NCI-H345 treated with DMSO at 0.1 percent for 48 hours (cell line): ENCODE data around the gene ZNF804A.

Source experiments
- DNase-seq: peaks from one replicate; lab custom pipeline; 2025; ENCODE audit not compliant: unreplicated experiment; lab: John Stamatoyannopoulos, UW

The ZNF804A gene

DNA sequence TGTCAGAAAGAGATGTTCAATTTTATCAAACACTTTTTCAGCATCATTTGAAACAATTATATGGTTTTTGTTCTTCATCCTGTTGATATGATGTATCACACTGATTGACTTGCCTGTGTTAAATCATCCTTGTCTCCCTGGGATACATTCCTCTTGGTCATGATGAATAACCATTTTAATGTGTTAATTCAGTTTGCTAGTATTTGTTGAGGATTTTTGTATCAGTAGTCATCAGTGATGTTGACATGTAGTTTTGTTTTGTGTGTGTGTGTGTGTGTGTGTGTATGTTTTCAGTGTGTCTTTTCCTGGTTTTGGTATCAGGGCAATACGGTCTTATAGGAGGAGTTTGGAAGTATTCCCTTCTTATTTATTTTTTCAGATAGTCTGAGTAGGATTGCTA, 325.4 kb downstream of the ZNF804A start:
- no peak for DNase-seq

DNA sequence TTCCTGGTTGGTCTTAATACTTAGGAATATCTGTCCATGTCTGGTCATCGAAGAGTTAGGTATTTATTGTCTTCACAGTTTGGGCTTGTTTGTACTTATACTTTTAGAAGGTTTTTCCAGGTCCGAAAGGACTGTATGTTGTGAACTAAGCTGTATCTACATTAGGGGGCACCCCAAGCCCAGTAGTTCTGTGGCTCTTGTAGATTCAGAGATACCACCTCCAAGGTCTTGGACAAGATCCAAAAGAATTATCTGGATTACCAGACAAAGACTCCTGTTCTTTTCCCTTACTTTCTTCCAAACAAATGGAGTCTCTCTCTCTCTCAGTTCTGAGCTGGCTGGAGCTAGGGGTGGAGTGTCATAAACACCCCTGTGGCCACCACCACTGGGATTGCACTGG, 328.7 kb downstream of the ZNF804A start:
- DNase-seq = no peak

DNA sequence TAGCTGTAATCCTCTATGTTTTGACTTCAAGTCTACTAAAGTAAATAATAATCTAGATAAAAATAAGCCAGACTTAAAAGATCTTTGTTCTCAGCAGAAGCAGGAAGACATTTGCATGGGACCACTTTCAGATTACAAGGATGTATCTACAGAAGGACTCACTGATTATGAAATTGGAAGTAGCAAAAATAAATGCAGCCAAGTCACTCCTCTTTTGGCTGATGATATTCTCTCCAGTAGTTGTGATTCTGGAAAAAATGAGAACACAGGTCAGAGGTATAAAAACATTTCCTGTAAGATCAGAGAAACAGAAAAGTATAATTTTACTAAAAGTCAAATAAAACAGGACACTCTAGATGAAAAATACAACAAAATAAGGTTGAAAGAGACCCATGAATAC, 338.4 kb downstream of the ZNF804A start:
- DNase-seq = no peak

DNA sequence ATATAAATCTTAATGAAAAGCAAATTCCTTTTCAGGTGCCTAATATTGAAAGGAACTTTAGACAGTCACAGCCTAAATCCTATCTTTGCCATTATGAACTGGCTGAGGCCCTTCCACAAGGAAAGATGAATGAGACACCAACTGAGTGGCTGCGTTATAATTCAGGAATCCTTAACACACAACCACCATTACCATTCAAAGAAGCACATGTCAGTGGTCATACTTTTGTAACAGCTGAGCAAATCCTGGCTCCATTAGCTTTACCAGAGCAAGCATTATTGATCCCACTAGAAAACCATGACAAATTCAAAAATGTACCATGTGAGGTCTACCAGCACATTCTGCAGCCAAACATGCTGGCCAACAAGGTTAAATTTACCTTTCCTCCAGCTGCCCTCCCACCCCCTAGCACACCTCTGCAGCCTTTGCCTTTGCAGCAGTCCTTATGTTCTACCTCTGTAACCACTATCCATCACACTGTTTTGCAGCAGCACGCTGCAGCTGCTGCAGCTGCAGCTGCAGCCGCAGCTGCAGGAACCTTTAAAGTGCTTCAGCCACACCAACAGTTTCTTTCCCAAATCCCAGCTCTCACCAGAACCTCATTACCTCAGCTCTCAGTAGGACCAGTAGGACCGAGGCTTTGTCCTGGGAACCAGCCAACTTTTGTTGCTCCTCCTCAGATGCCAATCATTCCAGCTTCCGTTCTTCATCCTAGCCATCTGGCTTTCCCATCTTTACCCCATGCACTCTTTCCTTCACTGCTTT, 340.1 kb downstream of the ZNF804A start:
- no peak for DNase-seq

GRCh38 chr2:184945326-184945725, 347.0 kb downstream of the ZNF804A start:
- DNase-seq = no peak

GRCh38 chr2:184945824-184946223, 347.5 kb downstream of the ZNF804A start:
- no peak for DNase-seq

DNA sequence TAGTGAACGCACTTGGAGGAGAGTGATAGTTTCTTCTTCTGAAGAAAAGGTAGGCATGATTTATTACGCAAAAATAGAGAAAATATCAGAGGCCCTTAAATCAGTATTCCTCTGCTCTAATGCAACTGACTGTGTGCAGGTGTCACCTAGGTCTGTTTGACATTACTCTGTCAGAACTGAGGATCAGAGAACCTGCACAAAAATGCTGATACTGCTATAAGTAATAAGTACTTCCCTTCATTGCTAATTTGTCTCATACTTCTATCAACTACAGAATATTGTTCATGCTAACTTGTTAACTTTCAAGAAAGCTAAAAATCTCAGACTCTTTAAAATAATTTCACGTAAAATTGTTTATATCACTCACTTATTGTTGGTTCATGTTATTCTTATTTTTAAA, 358.5 kb downstream of the ZNF804A start:
- DNase-seq = no peak

DNA sequence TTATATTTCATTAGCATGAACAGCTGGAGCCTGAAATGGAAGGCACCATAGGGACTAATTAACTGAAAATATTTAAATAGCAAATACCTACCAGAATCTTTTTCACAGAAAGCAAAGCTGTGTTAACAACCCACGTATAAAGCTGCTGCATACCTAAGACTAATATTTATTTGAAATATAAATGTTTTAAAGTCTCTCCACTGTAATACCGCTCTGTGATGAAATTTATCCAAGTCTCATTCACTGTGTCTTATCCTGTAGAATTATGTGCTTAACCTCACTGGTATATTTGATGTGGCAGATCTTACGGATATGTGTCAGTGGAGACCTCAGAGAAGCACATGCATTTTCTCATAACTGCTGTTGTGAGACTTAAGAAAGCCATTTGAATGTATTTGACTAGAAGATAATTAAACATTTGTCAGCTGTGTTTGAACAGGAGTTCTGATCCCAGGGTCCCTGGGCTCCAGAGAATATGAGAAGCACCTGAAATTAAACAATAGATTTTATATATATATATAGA, 373.3 kb downstream of the ZNF804A start:
- no peak for DNase-seq
